ENCODE results near the gene LCNL1.

DNA sequence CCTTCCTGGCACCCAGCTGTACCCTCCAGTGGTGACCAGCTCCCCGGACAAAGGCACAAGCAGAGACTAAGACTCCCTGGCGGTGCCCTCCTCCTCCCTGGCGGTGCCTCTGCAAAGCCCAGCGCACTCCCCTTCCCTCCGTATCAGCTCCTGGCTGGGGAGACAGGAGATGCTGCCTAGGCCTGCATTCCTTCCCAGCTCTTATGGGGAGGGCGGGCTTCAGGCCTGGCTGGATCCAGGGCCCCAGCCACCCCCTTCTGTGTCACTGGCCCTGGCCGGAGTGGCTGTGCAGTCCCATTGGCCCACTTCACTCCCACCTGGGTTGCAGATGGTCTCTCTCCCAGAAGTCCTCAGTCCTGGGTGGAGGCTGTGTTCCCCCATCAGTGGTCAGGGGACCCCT, 24.3 kb upstream of the LCNL1 start:
- TF ChIP-seq, protein P1, sequence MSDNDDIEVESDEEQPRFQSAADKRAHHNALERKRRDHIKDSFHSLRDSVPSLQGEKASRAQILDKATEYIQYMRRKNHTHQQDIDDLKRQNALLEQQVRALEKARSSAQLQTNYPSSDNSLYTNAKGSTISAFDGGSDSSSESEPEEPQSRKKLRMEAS (IDR thresholded peaks at IDR 0.05; ENCODE audit: low read depth, low read length): no peak
- TF ChIP-seq, protein P2, sequence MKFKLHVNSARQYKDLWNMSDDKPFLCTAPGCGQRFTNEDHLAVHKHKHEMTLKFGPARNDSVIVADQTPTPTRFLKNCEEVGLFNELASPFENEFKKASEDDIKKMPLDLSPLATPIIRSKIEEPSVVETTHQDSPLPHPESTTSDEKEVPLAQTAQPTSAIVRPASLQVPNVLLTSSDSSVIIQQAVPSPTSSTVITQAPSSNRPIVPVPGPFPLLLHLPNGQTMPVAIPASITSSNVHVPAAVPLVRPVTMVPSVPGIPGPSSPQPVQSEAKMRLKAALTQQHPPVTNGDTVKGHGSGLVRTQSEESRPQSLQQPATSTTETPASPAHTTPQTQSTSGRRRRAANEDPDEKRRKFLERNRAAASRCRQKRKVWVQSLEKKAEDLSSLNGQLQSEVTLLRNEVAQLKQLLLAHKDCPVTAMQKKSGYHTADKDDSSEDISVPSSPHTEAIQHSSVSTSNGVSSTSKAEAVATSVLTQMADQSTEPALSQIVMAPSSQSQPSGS (IDR thresholded peaks at IDR 0.05; ENCODE audit: low read length): no peak
